ENCODE measurements around the gene STK35.

DNA sequence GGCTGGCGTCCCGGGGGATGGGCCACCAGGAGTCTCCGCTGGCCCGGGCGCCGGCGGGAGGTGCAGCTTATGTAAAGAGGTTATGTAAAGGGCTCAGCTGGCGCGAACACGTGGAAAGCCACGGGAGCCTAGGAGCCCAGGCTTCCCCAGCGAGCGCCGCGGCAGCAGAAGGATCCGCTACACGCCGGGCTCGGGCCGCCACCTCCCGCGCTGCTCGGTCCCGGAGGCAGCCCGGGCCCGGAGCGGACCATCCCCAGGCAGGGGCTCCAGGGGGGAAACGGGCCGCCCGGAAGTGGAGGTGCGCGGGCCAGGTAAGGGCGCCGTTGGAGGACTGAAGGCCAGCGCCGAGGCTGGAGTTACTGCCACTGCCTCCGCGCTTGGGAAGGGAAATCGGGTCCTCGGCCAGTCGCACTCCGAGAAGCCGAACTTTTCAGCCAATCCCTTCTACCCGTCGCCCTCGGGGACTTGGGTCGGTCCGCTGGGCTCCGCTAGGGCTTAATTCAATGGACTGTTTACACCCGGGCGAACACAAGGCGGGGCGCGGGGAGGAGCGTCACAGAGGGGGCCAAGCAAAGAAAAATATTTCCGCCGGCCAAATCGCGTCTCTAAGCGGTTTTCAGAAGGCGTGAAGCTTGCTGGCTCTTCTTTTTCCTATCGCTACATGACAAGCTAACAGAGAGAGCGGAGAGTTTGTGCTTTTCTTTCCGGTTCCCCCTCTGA, 398 bp downstream of the STK35 start:
- TF ChIP-seq POLR2A (IDR thresholded peaks at IDR 0.05) (peak in 1 of 2 donors; percentile 39), EP300 (IDR thresholded peaks at IDR 0.05) (peak in 1 of 2 donors; percentile 6)
- TF ChIP-seq, protein P1, sequence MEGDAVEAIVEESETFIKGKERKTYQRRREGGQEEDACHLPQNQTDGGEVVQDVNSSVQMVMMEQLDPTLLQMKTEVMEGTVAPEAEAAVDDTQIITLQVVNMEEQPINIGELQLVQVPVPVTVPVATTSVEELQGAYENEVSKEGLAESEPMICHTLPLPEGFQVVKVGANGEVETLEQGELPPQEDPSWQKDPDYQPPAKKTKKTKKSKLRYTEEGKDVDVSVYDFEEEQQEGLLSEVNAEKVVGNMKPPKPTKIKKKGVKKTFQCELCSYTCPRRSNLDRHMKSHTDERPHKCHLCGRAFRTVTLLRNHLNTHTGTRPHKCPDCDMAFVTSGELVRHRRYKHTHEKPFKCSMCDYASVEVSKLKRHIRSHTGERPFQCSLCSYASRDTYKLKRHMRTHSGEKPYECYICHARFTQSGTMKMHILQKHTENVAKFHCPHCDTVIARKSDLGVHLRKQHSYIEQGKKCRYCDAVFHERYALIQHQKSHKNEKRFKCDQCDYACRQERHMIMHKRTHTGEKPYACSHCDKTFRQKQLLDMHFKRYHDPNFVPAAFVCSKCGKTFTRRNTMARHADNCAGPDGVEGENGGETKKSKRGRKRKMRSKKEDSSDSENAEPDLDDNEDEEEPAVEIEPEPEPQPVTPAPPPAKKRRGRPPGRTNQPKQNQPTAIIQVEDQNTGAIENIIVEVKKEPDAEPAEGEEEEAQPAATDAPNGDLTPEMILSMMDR (IDR thresholded peaks at IDR 0.05) = peak in 2 of 5 experiments; percentile 68 to 77

Measured in tibial nerve (tissue), 4 donors.